Measurements from ENCODE around the gene FBP2. TPM values are rescaled to one million over a fixed set of nuclear protein-coding genes. Genes with fewer than 3 reads are reported as not detected.
"Not testable (repeated sequence)": the region's sequence is repeated elsewhere in the genome, so short reads cannot be mapped to it uniquely, and the experiment has no call there.

The FBP2 gene
- total RNA-seq, 1 donor from 2014 or later, result not detected

DNA sequence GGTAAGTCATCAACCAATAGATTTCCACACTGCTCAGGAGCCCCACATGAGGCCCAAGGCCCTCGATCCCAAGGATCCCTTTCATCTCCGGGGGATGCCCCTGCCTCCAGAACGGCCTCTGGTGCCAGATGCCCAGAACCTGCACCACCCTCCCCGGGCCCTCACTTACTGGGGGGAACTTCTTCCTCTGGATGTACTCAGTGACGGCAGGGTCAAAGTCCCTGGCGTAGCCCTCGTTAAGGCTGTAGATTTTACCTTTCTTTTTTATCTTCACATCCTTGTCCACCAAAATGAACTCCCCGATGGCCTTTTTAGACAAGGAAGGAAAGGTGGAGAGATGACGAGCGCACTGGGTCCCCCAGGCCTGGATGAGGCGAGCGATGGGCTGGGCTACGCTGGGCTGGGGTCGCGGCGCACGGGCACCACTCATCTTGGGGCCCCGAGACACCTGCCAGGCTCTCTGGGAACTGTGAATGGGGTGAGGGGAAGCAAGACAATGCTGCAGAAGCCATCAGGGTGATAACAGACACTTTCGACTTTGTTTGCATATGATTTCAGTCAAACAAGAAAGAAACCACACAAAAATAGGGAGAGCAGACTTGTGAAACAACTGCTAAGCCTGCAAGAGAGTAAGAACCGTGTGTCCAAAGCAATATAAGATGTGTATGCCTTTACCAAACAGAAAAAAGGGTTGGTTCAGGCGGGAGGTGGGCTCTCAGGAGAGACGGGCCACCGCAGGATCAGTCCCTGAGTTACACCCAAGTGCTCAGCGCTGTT, 13.2 kb upstream of the FBP2 start:
- DNase-seq (ENCODE audit: low spot score), result no peak

DNA sequence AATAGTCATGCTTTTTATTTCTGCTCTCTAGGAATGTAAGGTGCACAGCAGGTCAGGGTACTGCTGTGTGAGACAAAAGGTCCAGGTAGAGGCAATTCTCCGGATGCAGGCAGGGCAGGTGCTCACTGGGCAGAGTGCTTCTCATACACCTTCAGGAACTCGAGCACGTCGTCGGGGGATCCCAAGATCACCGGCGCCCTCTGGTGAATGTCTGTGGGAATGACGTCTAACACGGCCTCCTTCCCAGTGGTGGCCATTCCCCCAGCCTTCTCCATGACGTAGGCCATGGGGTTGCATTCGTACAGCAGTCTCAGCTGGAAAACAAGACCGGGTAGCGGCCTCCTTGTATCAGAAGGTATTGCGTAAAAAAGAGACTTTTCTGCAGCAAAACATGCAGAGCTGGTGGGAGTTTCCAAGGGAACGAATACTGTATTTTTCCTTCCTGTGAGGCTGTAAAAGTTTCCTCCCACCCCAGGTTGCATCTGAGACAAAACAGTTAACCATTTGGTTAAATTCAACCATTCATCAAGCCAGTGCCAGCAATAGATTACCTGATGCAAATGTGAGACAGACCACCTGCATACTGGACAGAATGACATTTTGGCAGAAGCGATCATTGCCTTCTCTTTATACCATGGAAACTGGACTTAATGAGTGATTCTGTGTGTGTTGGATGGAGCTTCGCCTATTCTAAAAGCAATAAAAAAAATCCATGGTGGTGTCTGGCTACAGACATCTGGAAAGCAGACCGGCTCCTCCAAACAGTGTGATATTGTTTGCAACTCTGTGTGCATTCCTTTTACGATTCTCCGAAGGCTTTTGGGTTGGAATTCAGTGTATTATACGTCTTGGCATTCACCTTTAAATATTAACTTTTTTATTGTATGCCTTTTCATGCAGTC, 9.9 kb upstream of the FBP2 start:
- DNase-seq (ENCODE audit: low spot score), result peak; percentile 81

DNA sequence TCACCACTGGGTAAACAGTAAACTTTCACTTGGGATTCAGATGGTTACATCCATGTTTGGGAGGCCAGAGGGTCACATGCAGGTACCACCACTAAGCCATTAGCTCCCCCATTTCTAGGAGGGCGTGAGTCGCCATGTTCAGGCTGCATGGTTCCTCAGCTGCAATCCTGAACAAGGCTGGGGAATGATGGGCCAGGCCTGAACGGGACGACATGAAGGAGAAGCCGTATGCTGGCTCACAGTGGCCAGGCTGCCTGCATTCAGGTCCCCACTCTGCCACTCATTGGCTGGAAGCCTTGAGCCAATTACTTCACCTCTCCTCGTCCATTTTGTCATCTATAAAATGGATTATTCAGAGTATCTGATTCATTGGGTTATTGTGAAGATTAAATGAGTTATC, 9.0 kb upstream of the FBP2 start:
- DNase-seq (ENCODE audit: low spot score), result no peak

DNA sequence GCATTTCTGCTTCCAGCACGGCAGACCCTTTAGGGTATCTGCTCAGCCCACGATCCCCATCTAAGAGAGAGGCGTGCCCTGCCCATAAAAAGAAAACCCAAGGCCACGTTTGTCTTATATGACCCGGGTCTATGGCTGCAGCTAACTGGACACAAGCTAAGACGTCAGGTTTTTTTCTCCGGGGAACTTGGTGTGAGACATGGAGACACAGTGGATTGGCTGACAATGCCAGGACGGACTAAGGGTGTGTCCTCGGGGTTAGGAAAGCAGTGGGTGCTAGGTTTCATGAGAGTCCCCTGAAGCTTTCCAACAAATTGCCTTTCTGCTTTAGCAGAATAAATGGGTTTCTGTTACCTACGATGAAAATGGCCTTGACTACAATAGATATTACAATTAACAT, 7.1 kb upstream of the FBP2 start:
- DNase-seq (ENCODE audit: low spot score), result no peak

DNA sequence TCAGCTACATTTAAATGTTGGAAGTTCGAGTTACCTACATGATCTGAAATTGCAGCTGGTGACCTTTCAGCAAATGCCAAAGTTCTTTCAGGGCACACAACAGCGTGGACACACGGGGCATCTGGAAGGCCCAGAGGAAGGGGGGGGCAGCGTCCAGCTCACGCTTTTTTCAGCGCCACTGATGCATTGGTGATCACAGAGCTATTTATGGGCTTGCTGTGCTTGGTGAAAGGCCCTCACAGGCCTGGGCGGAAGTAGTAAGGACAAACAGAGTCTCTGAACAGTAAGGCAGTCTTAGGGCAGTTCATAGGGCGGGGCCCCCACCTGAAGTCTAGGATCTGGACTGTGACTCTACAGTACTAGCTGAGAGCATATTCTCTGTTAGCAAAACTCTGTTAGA, 6.6 kb upstream of the FBP2 start:
- DNase-seq (ENCODE audit: low spot score), result no peak

DNA sequence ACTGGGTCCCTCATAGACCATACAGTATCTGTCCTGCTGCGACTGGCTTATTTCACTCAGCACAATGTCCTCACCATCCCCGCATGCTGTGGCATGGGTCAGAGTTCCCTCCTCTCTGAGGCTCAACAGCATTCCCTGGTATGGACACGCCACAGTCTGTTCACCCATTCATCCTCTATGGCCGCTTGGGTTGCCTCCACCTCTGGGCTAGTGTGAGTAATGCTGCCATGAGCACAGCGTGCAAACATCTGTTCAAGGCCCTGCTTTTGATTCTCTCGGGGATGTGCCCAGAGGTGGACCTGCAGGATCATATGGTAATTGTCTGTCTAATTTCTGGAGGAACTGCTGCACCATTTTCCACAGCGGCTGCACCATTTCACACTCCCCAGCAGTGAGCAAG, 5.5 kb upstream of the FBP2 start:
- DNase-seq (ENCODE audit: low spot score), result no peak

DNA sequence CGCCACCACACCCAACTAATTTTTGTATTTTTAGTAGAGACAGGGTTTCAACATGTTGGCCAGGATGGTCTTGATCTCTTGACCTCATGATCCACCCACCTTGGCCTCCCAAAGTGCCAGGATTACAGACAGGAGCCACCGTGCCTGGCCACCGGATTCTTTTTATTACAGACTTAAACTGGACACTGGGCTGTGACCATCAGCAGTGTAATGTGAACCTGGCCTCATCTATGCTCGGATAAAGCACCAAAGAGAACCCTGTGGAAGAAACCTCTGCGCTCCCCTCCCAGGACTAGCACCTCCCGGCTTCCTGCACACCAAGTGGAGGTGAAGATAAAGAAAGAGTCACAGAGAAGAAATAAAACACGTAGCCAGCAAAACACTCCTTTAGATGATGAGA, 941 bp downstream of the FBP2 start:
- DNase-seq (ENCODE audit: low spot score), result not testable (repeated sequence)

DNA sequence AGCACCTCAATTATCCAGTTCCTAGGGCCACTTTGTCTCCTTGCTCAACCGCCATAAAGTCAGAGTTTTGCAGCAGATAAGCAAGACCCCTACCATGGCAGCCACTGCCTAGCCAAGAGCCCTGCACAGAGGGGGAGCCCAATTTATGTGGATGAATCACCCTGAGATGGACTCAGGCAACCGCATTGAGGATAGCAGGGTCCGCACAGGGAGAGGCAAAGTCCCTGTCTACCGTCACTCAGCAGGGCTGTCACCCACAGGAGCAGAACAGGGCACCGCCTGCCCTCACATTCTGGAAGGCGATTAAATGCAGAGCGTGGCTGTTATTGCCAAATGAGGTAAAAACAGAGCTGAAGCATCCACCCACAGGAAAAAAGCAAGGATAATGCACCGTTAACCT, 1.7 kb downstream of the FBP2 start:
- no peak for DNase-seq (ENCODE audit: low spot score)

DNA sequence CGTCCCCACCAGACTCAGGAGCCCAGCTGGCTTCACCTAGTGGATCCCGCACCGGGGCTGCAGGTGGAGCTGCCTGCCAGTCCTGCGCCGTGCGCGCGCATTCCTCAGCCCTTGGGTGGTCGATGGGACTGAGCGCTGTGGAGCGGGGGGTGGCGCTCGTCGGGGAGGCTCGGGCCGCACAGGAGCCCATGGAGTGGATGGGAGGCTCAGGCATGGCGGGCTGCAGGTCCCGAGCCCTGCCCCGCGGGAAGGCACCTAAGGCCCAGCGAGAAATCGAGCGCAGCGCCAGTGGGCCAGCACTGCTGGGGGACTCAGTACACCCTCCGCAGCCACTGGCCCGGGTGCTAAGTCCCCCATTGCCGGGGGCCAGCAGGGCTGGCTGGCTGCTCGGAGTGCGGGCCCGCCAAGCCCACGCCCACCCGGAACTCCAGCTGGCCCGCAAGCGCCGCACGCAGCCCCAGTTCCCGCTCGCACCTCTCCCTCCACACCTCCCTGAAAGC, 2.5 kb downstream of the FBP2 start:
- DNase-seq (ENCODE audit: low spot score), result not testable (repeated sequence)

DNA sequence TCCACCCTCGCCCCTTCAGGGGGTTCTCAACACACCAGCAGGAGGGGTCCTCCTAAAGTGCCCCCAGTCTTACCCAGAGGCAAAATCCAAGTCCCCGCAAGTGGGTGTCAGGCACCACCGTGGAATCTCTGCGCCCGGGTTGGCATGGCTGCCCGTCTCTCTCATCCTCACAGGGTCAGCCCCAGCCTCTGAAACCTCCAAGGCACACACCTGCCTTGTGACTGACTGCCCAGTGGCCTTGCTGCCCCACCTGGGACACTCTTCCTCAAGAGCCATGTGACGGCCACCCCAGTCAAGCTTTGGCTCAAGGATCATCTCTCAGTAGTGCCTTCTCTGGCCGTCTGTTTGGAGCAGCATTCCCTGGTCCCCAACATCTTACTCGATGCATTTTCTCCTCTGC, 4.9 kb downstream of the FBP2 start:
- no peak for DNase-seq (ENCODE audit: low spot score)

DNA sequence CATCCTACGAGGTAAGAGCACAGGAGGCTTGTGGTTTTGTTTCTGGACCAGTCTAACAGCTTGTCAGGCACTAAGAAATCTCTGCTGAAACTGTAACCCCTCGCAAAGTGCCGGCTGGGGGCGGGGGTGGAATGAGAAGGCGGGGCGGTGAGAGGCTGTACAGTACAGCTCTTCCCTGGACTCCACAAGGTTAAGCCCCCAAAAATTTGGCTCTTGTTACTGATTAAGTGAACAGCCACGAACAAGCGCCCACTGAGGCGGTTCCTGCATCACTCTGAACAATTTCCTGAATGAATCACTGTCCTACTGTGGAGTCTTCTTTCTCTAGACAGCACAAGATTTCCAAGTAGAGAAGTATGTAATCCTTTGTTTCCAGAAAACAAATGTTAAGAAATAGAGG, 6.8 kb downstream of the FBP2 start:
- DNase-seq (ENCODE audit: low spot score), result peak; percentile 13

DNA sequence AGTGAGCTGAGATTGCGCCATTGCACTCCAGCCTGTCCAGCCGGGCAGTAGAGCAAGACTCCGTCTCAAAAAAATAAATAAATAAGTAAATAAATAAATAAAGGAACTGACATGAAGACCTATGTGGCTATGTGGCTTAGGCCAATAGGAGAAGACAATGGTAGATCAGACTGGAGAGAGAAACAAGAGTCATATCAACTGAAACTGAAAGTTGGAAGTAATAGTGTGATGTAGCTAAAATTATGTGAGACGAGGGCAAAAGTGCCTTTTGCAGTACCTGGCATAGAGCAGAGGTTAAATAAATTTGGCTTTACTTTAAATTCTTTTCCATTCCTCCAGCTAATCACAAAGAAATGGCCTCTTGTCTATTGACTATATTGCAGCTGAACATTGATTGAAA, 7.3 kb downstream of the FBP2 start:
- no peak for DNase-seq (ENCODE audit: low spot score)

DNA sequence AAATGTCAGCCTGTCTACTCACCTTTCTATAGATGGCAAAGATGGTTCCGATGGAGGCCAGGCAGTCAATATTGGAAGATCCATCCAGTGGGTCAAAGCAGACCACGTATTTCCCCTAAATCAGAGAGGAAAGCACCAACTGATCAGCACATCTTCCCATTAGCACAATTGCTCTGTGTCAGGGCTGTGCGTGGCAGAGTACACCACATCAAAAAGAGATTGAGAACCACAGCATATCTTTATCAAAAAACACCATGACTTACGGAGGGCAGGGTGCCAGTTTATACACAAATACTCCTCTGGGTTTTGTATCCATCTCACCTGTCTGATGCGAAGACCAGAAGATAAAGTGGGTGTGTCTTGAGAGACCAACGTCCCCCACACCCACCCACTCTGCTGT, 9.1 kb downstream of the FBP2 start:
- no peak for DNase-seq (ENCODE audit: low spot score)

DNA sequence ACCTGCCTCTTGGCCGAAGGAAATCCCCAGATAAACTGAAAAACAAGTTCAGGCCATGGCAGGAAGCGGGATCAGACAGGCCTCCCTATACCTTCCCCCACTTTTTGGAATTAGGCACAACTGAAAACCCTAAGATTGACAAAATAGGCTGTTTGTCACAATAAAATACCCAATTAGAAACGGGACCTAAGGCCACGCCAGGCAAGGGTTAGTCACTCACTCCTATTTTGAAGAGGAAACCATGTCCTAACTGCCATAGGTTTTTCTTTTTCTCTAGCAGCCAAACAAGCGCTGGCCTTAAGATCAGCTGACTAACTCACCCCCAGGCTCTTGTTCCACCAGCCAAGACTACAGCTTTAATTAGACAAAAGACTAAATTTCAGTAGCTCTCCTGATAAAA, 11.9 kb downstream of the FBP2 start:
- DNase-seq (ENCODE audit: low spot score), result no peak

DNA sequence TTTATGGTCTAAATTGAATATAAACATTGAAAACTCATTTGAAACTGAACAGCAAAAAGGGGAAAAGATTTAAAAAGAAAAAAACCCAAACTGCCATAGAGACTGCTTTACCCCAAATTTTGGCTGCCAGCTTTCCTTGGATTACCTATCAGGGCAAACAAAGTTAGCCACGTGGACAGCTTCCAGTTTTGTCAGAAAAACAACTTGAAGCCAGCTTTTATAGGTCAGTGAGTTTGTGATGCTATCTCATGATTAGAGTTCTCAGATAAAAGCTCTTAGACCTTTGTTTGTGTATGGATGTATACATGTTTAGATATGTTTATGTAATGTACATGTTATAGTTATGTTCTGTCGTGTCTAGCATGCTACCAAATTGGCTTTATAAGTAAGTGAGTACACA, 16.1 kb downstream of the FBP2 start:
- DNase-seq (ENCODE audit: low spot score), result peak; percentile 11

DNA sequence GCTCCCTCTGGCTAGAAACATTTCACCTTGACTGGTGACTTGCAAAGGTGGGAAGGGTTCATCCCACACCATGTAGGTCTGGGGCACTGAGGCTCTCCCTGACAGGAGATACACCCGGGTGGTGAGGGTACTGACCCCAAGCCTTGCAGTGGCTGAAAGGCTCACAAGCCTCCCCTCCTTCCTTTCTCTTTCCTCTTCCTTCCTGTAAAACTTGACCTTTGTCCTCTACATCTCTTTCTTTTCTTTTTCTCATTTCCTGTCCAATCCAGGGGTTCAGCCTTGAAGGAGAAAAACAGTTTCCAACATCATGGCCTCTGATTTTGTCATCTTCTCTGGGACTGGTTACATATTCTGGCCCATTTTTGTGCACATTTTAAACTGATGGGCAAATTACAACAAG, 16.6 kb downstream of the FBP2 start:
- no peak for DNase-seq (ENCODE audit: low spot score)

DNA sequence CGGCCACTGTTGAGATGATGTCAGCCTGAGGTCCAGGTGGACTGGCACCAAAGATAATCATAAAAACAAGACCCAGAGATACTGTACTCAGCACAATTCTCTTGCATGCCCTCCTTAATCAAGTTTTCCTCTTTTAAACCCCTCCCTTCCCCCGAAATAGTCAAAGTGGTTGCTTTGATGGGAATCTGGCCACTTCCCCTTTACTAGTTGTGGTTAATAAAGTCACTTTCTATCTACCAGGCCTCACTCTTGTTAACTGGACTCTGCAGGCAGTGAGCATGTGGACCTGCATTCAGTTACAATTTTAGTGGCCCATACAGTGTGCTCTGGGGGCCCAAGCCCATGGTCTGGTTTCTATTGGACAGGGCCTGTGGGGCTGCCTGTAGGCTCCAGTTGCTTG, 17.5 kb downstream of the FBP2 start:
- DNase-seq (ENCODE audit: low spot score), result no peak

DNA sequence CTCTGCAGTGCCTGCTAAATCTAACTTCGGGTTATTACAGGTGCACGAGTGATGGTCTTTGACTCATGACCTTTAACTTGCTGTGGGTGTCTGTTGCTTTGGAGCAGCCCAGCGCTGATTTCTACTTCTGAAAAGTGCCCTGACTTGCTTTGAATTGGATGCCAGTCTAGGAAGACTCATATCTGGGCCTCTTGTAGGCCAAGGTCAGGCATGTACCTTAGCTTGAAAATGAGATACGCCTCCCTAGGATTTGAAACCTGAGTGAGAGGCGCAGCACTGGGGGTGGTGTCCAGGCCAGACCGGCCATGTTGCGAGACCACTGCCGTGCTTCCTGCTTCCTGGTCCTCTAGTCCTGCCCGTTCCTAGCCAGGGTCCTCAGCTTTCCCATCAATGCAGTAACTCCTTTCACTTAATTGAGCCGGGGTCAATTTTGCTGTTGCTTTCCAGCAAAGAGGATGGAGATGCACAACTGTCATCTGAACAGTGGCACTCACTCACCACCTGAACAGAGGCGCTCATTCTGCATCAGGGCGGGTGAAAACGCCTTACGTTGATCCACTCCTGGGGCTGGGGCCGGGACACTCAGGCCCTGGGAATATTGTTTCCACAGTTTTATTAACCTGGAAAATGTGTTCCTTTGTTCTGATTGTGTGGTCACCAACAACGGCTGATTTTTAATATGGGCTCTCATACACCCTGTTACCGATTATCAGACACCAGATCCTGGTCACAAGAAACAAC, 24.5 kb downstream of the FBP2 start:
- no peak for DNase-seq (ENCODE audit: low spot score)

DNA sequence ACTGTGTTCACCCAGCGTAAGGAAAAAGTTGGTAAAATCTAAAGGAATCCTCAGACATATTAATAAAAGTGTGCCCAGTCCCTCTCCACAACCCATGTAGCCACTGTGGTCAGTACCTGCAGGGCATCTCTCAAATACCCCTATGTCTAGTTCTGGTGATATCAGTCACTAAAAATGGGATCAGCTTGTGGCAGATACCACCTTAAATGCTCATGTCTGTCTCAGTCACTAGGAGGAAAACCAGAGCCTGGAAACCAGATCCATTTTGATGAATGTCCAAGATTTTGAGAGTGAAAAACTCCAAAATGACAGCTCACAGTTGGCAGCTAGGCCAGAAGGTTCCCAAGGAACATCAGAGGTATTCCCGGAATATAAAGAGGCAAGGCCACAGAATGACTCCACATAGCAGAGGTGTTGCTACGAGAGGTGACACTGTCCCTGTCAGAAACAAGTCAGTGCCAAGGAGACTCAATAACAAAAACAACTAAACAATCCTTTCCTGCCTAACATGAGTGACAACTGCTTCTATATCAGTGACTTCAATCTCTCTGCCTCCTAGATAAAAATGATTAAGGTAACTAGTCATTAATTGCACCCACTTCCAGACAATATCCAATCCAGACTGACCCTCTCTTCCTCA, 25.3 kb downstream of the FBP2 start:
- no peak for DNase-seq (ENCODE audit: low spot score)

DNA sequence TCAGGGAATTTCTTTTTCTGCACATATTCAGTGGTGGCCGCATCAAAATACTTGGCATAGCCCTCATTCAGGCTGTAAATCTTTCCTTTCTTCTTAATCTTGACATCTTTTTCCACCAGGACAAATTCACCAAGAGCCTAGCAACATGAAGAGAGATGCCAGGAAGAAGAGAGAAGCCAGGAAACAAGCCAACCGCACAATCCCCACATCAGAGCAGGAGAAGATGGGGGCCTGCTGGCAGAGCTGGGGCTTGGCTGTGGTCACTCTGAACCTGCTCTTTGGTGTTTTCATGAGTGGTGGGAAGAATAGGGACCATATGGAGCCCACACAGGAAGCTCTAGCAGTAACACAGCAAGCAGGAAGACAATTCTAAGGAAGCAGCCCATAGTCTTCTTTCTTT, 26.4 kb downstream of the FBP2 start:
- no peak for DNase-seq (ENCODE audit: low spot score)

DNA sequence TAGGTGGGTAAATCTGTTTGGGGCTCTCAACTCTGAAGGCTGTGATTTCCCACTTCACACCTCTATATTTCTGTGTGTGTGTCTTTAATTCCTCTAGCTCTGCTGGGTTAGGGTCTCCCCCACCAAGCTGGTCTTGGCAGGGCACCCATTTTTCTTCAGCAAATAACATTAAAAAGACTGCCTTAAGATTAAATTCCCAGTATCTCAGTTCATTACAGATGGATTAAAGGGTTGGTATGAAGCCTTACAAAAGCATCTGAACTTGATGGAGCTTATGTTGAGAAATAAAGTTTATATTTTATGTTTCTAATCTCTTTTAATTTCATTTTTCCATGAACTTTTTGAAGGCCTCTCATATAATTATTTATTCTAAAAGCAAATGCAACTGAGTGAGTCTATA, 27.1 kb downstream of the FBP2 start:
- no peak for DNase-seq (ENCODE audit: low spot score)

DNA sequence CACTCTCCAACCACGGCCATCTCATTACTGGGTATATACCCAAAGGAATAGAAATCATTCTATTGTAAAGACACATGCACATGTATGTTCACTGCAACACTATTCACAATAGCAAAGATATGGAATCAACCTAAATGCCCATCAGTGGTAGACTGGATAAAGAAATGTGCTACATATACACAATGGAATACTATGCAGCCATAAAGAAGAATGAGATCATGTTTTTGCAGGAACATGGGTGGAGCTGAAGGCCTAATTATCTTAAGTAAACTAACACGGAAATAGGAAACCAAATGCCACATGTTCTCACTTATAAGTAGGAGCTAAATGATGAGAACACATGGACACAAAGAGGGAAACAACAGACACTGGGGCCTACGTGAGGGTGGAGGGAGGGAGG, 29.3 kb downstream of the FBP2 start:
- not testable (repeated sequence) for DNase-seq (ENCODE audit: low spot score)
